H9 (cell line): ENCODE measurements around the gene SLC44A1. TPM values are rescaled to one million over a fixed set of nuclear protein-coding genes. Genes with fewer than 3 reads are reported as not detected.

ENCODE experiments used
- DNase-seq: peaks from one replicate; pipeline ENCODE4 v3.0.0-alpha.2; 2017
- H2AFZ ChIP-seq: one replicate; pipeline ENCODE4 v1.6.1; 2013; ENCODE audit warnings: mild to moderate bottlenecking, low read length, control low read depth, moderate library complexity
- H2AK5ac ChIP-seq: 2 replicates; pipeline ENCODE4 v1.6.1; 2013; ENCODE audit warnings: low read length, control low read depth, mixed read lengths; ENCODE audit not compliant: insufficient read length
- H2BK120ac ChIP-seq: one replicate; pipeline ENCODE4 v1.6.1; 2013; ENCODE audit warnings: low read depth, mild to moderate bottlenecking, low read length, control low read depth, inconsistent platforms; ENCODE audit not compliant: poor library complexity, severe bottlenecking
- H2BK12ac ChIP-seq: 2 replicates; pipeline ENCODE4 v1.6.1; 2013; ENCODE audit warnings: low read length, control low read depth, mixed read lengths, low read depth; ENCODE audit not compliant: insufficient read length
- H2BK15ac ChIP-seq: 2 replicates; pipeline ENCODE4 v1.6.1; 2013; ENCODE audit warnings: low read depth, low read length, control low read depth
- H2BK20ac ChIP-seq: one replicate; pipeline ENCODE4 v1.6.1; 2013; ENCODE audit warnings: low read depth, mild to moderate bottlenecking, low read length, control low read depth, inconsistent platforms; ENCODE audit not compliant: poor library complexity, severe bottlenecking
- H2BK5ac ChIP-seq: 2 replicates; pipeline ENCODE4 v1.6.1; 2013; ENCODE audit warnings: low read length, control low read depth, mixed read lengths; ENCODE audit not compliant: insufficient read length
- H3K14ac ChIP-seq: 2 replicates; pipeline ENCODE4 v1.6.1; 2013; ENCODE audit warnings: low read length, control low read depth; ENCODE audit not compliant: insufficient read depth
- H3K18ac ChIP-seq: 2 replicates; pipeline ENCODE4 v1.6.1; 2013; ENCODE audit warnings: low read depth, mild to moderate bottlenecking, mixed read lengths, low read length, control low read depth; ENCODE audit not compliant: insufficient read length
- H3K23ac ChIP-seq: 2 replicates; pipeline ENCODE4 v1.6.1; 2013; ENCODE audit warnings: low read length, control low read depth, mixed read lengths, low read depth; ENCODE audit not compliant: insufficient read length
- H3K23me2 ChIP-seq: 2 replicates; pipeline ENCODE4 v1.6.1; 2013; ENCODE audit warnings: low read depth, mild to moderate bottlenecking, mixed read lengths, low read length, control low read depth; ENCODE audit not compliant: insufficient read length, poor library complexity, severe bottlenecking
- H3K27ac ChIP-seq: 2 replicates; pipeline ENCODE4 v1.5.1; 2013; ENCODE audit warnings: low read length, control low read depth, mixed read lengths, low read depth; ENCODE audit not compliant: insufficient read length
- H3K27me3 ChIP-seq: 2 replicates; pipeline ENCODE4 v1.6.1; 2013; ENCODE audit warnings: low read length, control low read depth, inconsistent platforms; ENCODE audit not compliant: insufficient read depth
- H3K4ac ChIP-seq: 2 replicates; pipeline ENCODE4 v1.6.1; 2013; ENCODE audit warnings: low read depth, mild to moderate bottlenecking, control low read depth, inconsistent platforms, low read length, moderate library complexity
- H3K4me1 ChIP-seq: 2 replicates; pipeline ENCODE4 v1.6.1; 2013; ENCODE audit warnings: low read length, control low read depth, inconsistent platforms; ENCODE audit not compliant: insufficient read depth
- H3K4me2 ChIP-seq: 2 replicates; pipeline ENCODE4 v1.6.1; 2013; ENCODE audit warnings: low read length, control low read depth, mixed read lengths; ENCODE audit not compliant: insufficient read length, insufficient read depth
- H3K56ac ChIP-seq: 2 replicates; pipeline ENCODE4 v1.6.1; 2013; ENCODE audit warnings: low read depth, mild to moderate bottlenecking, mixed read lengths, low read length, control low read depth; ENCODE audit not compliant: insufficient read length
- H3K79me1 ChIP-seq: 2 replicates; pipeline ENCODE4 v1.6.1; 2013; ENCODE audit warnings: low read depth, mild to moderate bottlenecking, moderate library complexity, low read length, control low read depth, inconsistent platforms; ENCODE audit not compliant: insufficient read depth, poor library complexity, severe bottlenecking
- H3K79me2 ChIP-seq: 2 replicates; pipeline ENCODE4 v1.6.1; 2013; ENCODE audit warnings: low read length, control low read depth, inconsistent platforms; ENCODE audit not compliant: insufficient read depth
- H3K9ac ChIP-seq: 2 replicates; pipeline ENCODE4 v1.6.1; 2013; ENCODE audit warnings: low read length, control low read depth, mixed read lengths; ENCODE audit not compliant: insufficient read length; ENCODE audit errors: extremely low read depth
- H3K9me3 ChIP-seq: one replicate; pipeline ENCODE4 v1.6.1; 2013; ENCODE audit warnings: low read depth, low read length, inconsistent platforms; ENCODE audit not compliant: control insufficient read depth
- H3T11ph ChIP-seq: one replicate; pipeline ENCODE4 v1.6.1; 2013; ENCODE audit warnings: mild to moderate bottlenecking, low read length, control low read depth, inconsistent platforms
- H4K20me1 ChIP-seq: one replicate; pipeline ENCODE4 v1.6.1; 2013; ENCODE audit not compliant: control insufficient read depth, insufficient read length, insufficient read depth
- H4K5ac ChIP-seq: 2 replicates; pipeline ENCODE4 v1.6.1; 2013; ENCODE audit warnings: low read depth, mild to moderate bottlenecking, mixed read lengths, low read length, control low read depth; ENCODE audit not compliant: insufficient read length
- H4K8ac ChIP-seq: replicated peaks from 2 replicates; pipeline ENCODE4 v1.6.1; 2013; ENCODE audit warnings: low read length, control low read depth, mixed read lengths, low read depth; ENCODE audit not compliant: insufficient read length
- H4K91ac ChIP-seq: 2 replicates; pipeline ENCODE4 v1.6.1; 2013; ENCODE audit warnings: low read depth, mild to moderate bottlenecking, moderate library complexity, mixed read lengths, low read length, control low read depth; ENCODE audit not compliant: insufficient read length
- H3K27ac Mint-ChIP-seq, 3 experiments: 2 replicates in 2 of 3; 3 replicates in 1 of 3; pipeline ENCODE4 v1.8.0; 2020 to 2021; ENCODE audit warnings: mixed read lengths in 3 of 3, mild to moderate bottlenecking in 1 of 3, moderate library complexity in 1 of 3
- H3K27me3 Mint-ChIP-seq: 2 replicates; pipeline ENCODE4 v1.8.0; 2021; ENCODE audit warnings: low read depth, mild to moderate bottlenecking, moderate library complexity, mixed read lengths
- H3K36me3 Mint-ChIP-seq, 3 experiments: 2 replicates in 2 of 3; 3 replicates in 1 of 3; pipeline ENCODE4 v1.8.0; 2020 to 2021; ENCODE audit warnings: low read depth in 3 of 3, mixed read lengths in 3 of 3; ENCODE audit not compliant: insufficient read depth in 1 of 3
- H3K4me1 Mint-ChIP-seq, 2 experiments: 2 replicates each; pipeline ENCODE4 v1.8.0; 2020; ENCODE audit warnings: mixed read lengths in 2 of 2
- H3K4me3 Mint-ChIP-seq, 2 experiments: 2 replicates in 1 of 2; 3 replicates in 1 of 2; pipeline ENCODE4 v1.8.0; 2020 to 2021; ENCODE audit warnings: mild to moderate bottlenecking in 2 of 2, mixed read lengths in 2 of 2, moderate library complexity in 1 of 2
- H3K9me3 Mint-ChIP-seq, 2 experiments: 2 replicates in 1 of 2; 3 replicates in 1 of 2; pipeline ENCODE4 v1.8.0; 2020; ENCODE audit warnings: mild to moderate bottlenecking in 2 of 2, mixed read lengths in 2 of 2, moderate library complexity in 1 of 2
- CTCF ChIP-seq: fragments of 200-600 bp; sonication (generic); conservative IDR thresholded peaks from 3 replicates; pipeline ENCODE4 v1.8.0; 2021; ENCODE audit warnings: antibody characterized with exemption, mild to moderate bottlenecking
- WGBS: extraction: QIAGEN DNeasy Blood & Tissue Kit; methylation state at CpG from one replicate; pipeline ENCODE4 v1.1.7; 2013; ENCODE audit warnings: missing lambda C conversion rate, low lambda C conversion rate, mixed read lengths; ENCODE audit not compliant: insufficient read length; ENCODE audit errors: extremely low coverage; 5-methylcytosine and 5-hydroxymethylcytosine counted together
- total RNA-seq: library from RNA; stranded (reverse); gene quantifications from 2 replicates; pipeline ENCODE4 v1.2.1, GENCODE V29; 2021

Gene SLC44A1
- total RNA-seq, 1 experiment from 2014 or later, result 60.7 TPM

- no peak overlapping the region for H3K14ac ChIP-seq
- H3K4me3 Mint-ChIP-seq, result no peak overlapping the region
- H3K4me2 ChIP-seq, result no peak overlapping the region
- H3K27ac Mint-ChIP-seq, result peak overlapping the region in 1 of 3 experiments; percentile 65; a peak in 1 of 7 replicates
- WGBS, result no CpG with 5 or more reads among the region's 1 CpG
- H3K23me2 ChIP-seq, result no peaks in the 10 kb centered on the region
- H2BK20ac ChIP-seq, result no peak overlapping the region
- H4K8ac ChIP-seq, result no peak overlapping the region
- no peaks in the 10 kb centered on the region for H3K79me2 ChIP-seq
- H2BK15ac ChIP-seq, result no peak overlapping the region
- no peak overlapping the region for H4K91ac ChIP-seq
- H3K23ac ChIP-seq, result no peak overlapping the region
- H3T11ph ChIP-seq, result no peak overlapping the region
- no peak overlapping the region for H2BK12ac ChIP-seq
- no peak for DNase-seq
- H3K9me3 Mint-ChIP-seq, result no peaks in the 10 kb centered on the region
- H2BK5ac ChIP-seq, result no peak overlapping the region
- H3K79me1 ChIP-seq, result no peaks in the 10 kb centered on the region
- no peak overlapping the region for H3K4ac ChIP-seq
- H3K27me3 Mint-ChIP-seq, result no peaks in the 10 kb centered on the region
- no peak overlapping the region for H4K5ac ChIP-seq
- no peaks in the 10 kb centered on the region for H3K9me3 ChIP-seq
- no peak overlapping the region for H3K27ac ChIP-seq
- no peak overlapping the region for H3K56ac ChIP-seq
- no peaks in the 10 kb centered on the region for H3K4me1 ChIP-seq
- no peaks in the 10 kb centered on the region for H4K20me1 ChIP-seq
- no peak for TF ChIP-seq CTCF
- no peaks in the 10 kb centered on the region for H3K27me3 ChIP-seq
- no peak overlapping the region for H2BK120ac ChIP-seq
- 0 out of 4 replicates have a peak, but pooled peaks cover 0 to 2% of the 10 kb centered on the region in 2 experiments for H3K4me1 Mint-ChIP-seq
- peaks cover 11 to 47% (median 37%) of the 10 kb centered on the region in 3 experiments; a peak in 6 of 7 replicates for H3K36me3 Mint-ChIP-seq
- H3K18ac ChIP-seq, result no peak overlapping the region
- H3K9ac ChIP-seq, result no peak overlapping the region
- no peak overlapping the region for H2AFZ ChIP-seq
- no peak overlapping the region for H2AK5ac ChIP-seq
Observed at GRCh38 chr9:105373723-105374122, 129.3 kb downstream of the SLC44A1 start.
